Measurements from ENCODE around the gene FAH. TPM values are rescaled to one million over a fixed set of nuclear protein-coding genes. Genes with fewer than 3 reads are reported as not detected.

FAH gene
- total and polyA plus RNA-seq, 2 donors (not counting 3 experiments of a cell fraction or from before 2014, with no cell fraction given): 18.2 to 18.7 TPM

GRCh38 chr15:80180986-80181385 lies 28.2 kb downstream of the FAH start:
- TF ChIP-seq CTCF (IDR thresholded peaks at IDR 0.05; ENCODE audit: extremely low read depth in 1 of 2, insufficient read depth in 1 of 2, low read depth in 1 of 2, low read length in 2 of 2) (no peak), MYC (IDR thresholded peaks at IDR 0.05; ENCODE audit: low read depth, low read length) (no peak), POLR2AphosphoS5 (IDR thresholded peaks at IDR 0.05; ENCODE audit: insufficient read depth, low read depth, low read length) (no peak), MAX (IDR thresholded peaks at IDR 0.05; ENCODE audit: insufficient read depth, insufficient read length) (no peak), FOS (IDR thresholded peaks at IDR 0.05; ENCODE audit: borderline replicate concordance, insufficient read depth, low read length) (no peak), GATA2 (IDR thresholded peaks at IDR 0.05; ENCODE audit: insufficient read depth, insufficient read length, low read depth, low read length) (no peak), EZH2 (IDR thresholded peaks at IDR 0.05; ENCODE audit: borderline replicate concordance, low read depth, low read length, severe bottlenecking) (no peak), JUN (IDR thresholded peaks at IDR 0.05; ENCODE audit: borderline replicate concordance, insufficient read depth, insufficient read length, low read depth) (no peak), POLR2A (IDR thresholded peaks at IDR 0.05; ENCODE audit: low read depth, low read length) (no peak)
- Histone ChIP-seq H3K27ac (ENCODE audit: insufficient read depth, low read depth, low read length) (no peak overlapping the region), H3K9me1 (replicated peaks; ENCODE audit: control insufficient read depth, extremely low read depth, insufficient read depth, low read length) (no peaks in the 10 kb centered on the region), H3K36me3 (ENCODE audit: control insufficient read depth in 2 of 2, extremely low read depth in 1 of 2, insufficient read depth in 2 of 2, low read length in 2 of 2) (no peaks in the 10 kb centered on the region), H3K4me1 (ENCODE audit: control insufficient read depth, extremely low read depth, insufficient read depth, low read length) (peaks cover 28% of the 10 kb centered on the region), H2AFZ (ENCODE audit: low read depth, low read length) (no peak overlapping the region), H3K9me3 (replicated peaks; ENCODE audit: control insufficient read depth, insufficient read depth, low read length) (no peaks in the 10 kb centered on the region), H3K79me2 (ENCODE audit: control insufficient read depth, insufficient read depth, low read length) (no peaks in the 10 kb centered on the region), H3K4me2 (ENCODE audit: insufficient read depth, low read length) (no peak overlapping the region), H3K27me3 (ENCODE audit: control insufficient read depth in 2 of 2, insufficient read depth in 2 of 2, low read length in 2 of 2) (no peaks in the 10 kb centered on the region), H4K20me1 (replicated peaks; ENCODE audit: control insufficient read depth, extremely low read depth, insufficient read depth, low read length) (no peaks in the 10 kb centered on the region), H3K4me3 (replicated peaks in 1 of 3; ENCODE audit: insufficient read depth in 1 of 3, low read depth in 1 of 3, low read length in 3 of 3) (no peak overlapping the region), H3K9ac (replicated peaks; ENCODE audit: extremely low read depth, insufficient read depth, low read length) (no peak overlapping the region)
- POLR2A ChIA-PET: no interaction called here
- dilution Hi-C loops (cut with MboI; ENCODE audit: extremely low pct_ligation_motif_present, low sequenced_read_pairs): no loop called here
- CTCF ChIA-PET: interaction anchor here (2.2 kb wide), 1 partner anchor 7 kb away, joined by 5 read pairs; no protein-coding TSS in a partner anchor
- no TSS peak for BruUV-seq (replicated peaks)
- no peak for FAIRE-seq
- no peak for DNase-seq (ENCODE audit: low read depth, low spot score)
- intact Hi-C loops (cut with micrococcal nuclease): no loop called here

All from endothelial cell of umbilical vein (primary cell).